K562 (cell line): ENCODE results near the gene ITGB2. TPM values are rescaled to one million over a fixed set of nuclear protein-coding genes. Genes with fewer than 3 reads are reported as not detected.

ENCODE experiments used
- CBFA2T3 ChIP-seq: fragments of 450-650 bp; IDR thresholded peaks from 2 replicates; pipeline ENCODE4 v1.6.1; 2017
- CHD2 ChIP-seq: IDR thresholded peaks from 2 replicates; pipeline ENCODE4 v1.6.1; 2011; ENCODE audit warnings: low read depth, low read length
- CHD4 ChIP-seq: fragments of 200-600 bp; sonication (generic); IDR thresholded peaks from 3 replicates; pipeline ENCODE4 v1.6.1; 2012; ENCODE audit warnings: low read depth, mild to moderate bottlenecking, mixed read lengths, low read length, inconsistent platforms; ENCODE audit not compliant: insufficient read depth, insufficient replicate concordance, poor library complexity, severe bottlenecking
- CTBP1 ChIP-seq: fragments of 450-650 bp; IDR thresholded peaks from 2 replicates; pipeline ENCODE4 v1.6.1; 2016; ENCODE audit warnings: borderline replicate concordance
- EHMT2 ChIP-seq: fragments of 450-650 bp; IDR thresholded peaks from 2 replicates; pipeline ENCODE4 v1.6.1; 2018; ENCODE audit warnings: antibody characterized with exemption
- ELK1 ChIP-seq: sonication (generic); formaldehyde crosslinking; IDR thresholded peaks from 2 replicates; pipeline ENCODE4 v1.8.1; 2022; ENCODE audit warnings: missing genetic modification reagents
- HMG20B ChIP-seq: fragments of 250-450 bp; sonication (Bioruptor Pico); IDR thresholded peaks from 2 replicates; pipeline ENCODE4 v1.5.0; 2021; ENCODE audit warnings: mild to moderate bottlenecking
- HNRNPK ChIP-seq: fragments of 200-400 bp; formaldehyde crosslinking; IDR thresholded peaks from one replicate; pipeline ENCODE4 v1.6.1; 2018; ENCODE audit warnings: mild to moderate bottlenecking, low read depth, low read length; ENCODE audit not compliant: poor library complexity, severe bottlenecking
- NCOR1 ChIP-seq: fragments of 450-650 bp; IDR thresholded peaks from 2 replicates; pipeline ENCODE4 v1.6.1; 2016; ENCODE audit warnings: mild to moderate bottlenecking, moderate library complexity
- NEUROD1 ChIP-seq: fragments of 150-350 bp; IDR thresholded peaks from 2 replicates; pipeline ENCODE4 v1.6.1; 2014; ENCODE audit warnings: borderline replicate concordance, low read length, low read depth; ENCODE audit not compliant: partially characterized antibody
- PHF20 ChIP-seq: fragments of 450-650 bp; IDR thresholded peaks from 2 replicates; pipeline ENCODE4 v1.6.1; 2018; ENCODE audit not compliant: partially characterized antibody
- POLR3A ChIP-seq: IDR thresholded peaks from 2 replicates; pipeline ENCODE4 v1.6.1; 2011; ENCODE audit warnings: borderline replicate concordance, mild to moderate bottlenecking, moderate library complexity; ENCODE audit not compliant: insufficient read length, insufficient read depth; ENCODE audit errors: extremely low read depth
- SMARCB1 ChIP-seq: IDR thresholded peaks from 2 replicates; pipeline ENCODE4 v1.6.1; 2011; ENCODE audit warnings: improper control_type of control experiment, low read depth; ENCODE audit not compliant: insufficient read length
- SRSF7 ChIP-seq: fragments of 200-400 bp; formaldehyde crosslinking; optimal IDR thresholded peaks from 2 replicates; pipeline ENCODE3; 2017; ENCODE audit warnings: mild to moderate bottlenecking, low read depth, low read length
- TAF7 ChIP-seq: fragments of 450-650 bp; IDR thresholded peaks from 2 replicates; pipeline ENCODE4 v1.6.1; 2016; ENCODE audit warnings: missing genetic modification characterization, missing compliant biosample characterization
- TRIM25 ChIP-seq: fragments of 450-650 bp; IDR thresholded peaks from 2 replicates; pipeline ENCODE4 v1.7.0; 2016; ENCODE audit warnings: borderline replicate concordance
- ZNF507 ChIP-seq: conservative IDR thresholded peaks from 2 replicates; pipeline ENCODE4 v1.6.1; 2017; ENCODE audit warnings: missing genetic modification characterization, missing compliant biosample characterization
- ZNF583 ChIP-seq: fragments of 250-450 bp; sonication (Bioruptor Pico); IDR thresholded peaks from 2 replicates; pipeline ENCODE4 v1.4.0; 2020
- polyA plus RNA-seq, 8 experiments: library from polyadenylated mRNA; depleted of rRNA in 4 of 8; stranded (reverse) in 5 of 8; unstranded in 3 of 8; fragments of >200 nt; fragmentation: Nextera tagmentation in 2 of 8; fragmentation: Illumina TruSeq in 1 of 8; extraction: Ambion mirVana in 2 of 8; extraction: Trizol in 1 of 8; gene quantifications; 2 replicates each; pipeline versions ENCODE4 v1.2.1 to v1.2.3, GENCODE V29; 2011 to 2014; ENCODE audit warnings: inconsistent platforms in 1 of 8, missing spikeins in 1 of 8
- total RNA-seq, 7 experiments: library from RNA; depleted of rRNA in 6 of 7; stranded (reverse); fragments of >200 nt in 6 of 7; fragmentation: Illumina TruSeq in 2 of 7; extraction: Trizol in 2 of 7; gene quantifications; 2 replicates each; pipeline versions ENCODE4 v1.2.1 to v1.2.3, GENCODE V29; 2011 to 2021; ENCODE audit warnings: low replicate concordance in 1 of 7
- TF ChIP-seq, protein P1 (sequence below): sonication (generic); formaldehyde crosslinking; IDR thresholded peaks from 2 replicates; pipeline ENCODE4 v1.8.1; 2023; ENCODE audit warnings: mild to moderate bottlenecking, missing genetic modification reagents
- TF ChIP-seq, protein P2 (sequence below): fragments of 450-650 bp; formaldehyde crosslinking; IDR thresholded peaks from 2 replicates; pipeline ENCODE4 v1.4.0; 2020; ENCODE audit warnings: mild to moderate bottlenecking, moderate library complexity
- TF ChIP-seq, protein P3 (sequence below), 3 experiments: fragments of 200-800 bp in 1 of 3; sonication (Bioruptor generic) in 1 of 3; sonication (generic) in 1 of 3; formaldehyde crosslinking in 1 of 3; IDR thresholded peaks; 2 replicates each; pipeline versions ENCODE4 v1.6.1 to v1.8.0; 2016 to 2022; ENCODE audit warnings: mild to moderate bottlenecking in 2 of 3, missing compliant biosample characterization in 2 of 3, missing genetic modification characterization in 2 of 3, missing genetic modification reagents in 1 of 3

The ITGB2 gene
- total and polyA plus RNA-seq, 9 of the 15 experiments (the other 6 are each of a cell fraction or from before 2014, with no cell fraction given), result 0.07 to 1.3 (median 0.51) TPM; not detected in 2

GRCh38 chr21:44854664-44855446, 65.8 kb downstream of the ITGB2 start (continued):
- TF ChIP-seq, protein P1, sequence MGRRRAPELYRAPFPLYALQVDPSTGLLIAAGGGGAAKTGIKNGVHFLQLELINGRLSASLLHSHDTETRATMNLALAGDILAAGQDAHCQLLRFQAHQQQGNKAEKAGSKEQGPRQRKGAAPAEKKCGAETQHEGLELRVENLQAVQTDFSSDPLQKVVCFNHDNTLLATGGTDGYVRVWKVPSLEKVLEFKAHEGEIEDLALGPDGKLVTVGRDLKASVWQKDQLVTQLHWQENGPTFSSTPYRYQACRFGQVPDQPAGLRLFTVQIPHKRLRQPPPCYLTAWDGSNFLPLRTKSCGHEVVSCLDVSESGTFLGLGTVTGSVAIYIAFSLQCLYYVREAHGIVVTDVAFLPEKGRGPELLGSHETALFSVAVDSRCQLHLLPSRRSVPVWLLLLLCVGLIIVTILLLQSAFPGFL (CRISPR knock-in tag), result no peak
- no peak for TF ChIP-seq HNRNPK
- 0 out of 2 replicates have a peak, but pooled peaks have one; percentile 20 for TF ChIP-seq CHD2
- TF ChIP-seq CHD4, result no peak
- no peak for TF ChIP-seq EHMT2
- TF ChIP-seq TRIM25, result no peak
- TF ChIP-seq CTBP1, result peak; percentile 89; the same call in 1 of the 2 replicates
- peak; percentile 11; the same call in 1 of the 2 replicates for TF ChIP-seq TAF7 (tag)
- TF ChIP-seq POLR3A, result no peak
- TF ChIP-seq NCOR1, result peak; percentile 99
- TF ChIP-seq ZNF583 (CRISPR knock-in tag), result no peak
- TF ChIP-seq PHF20, result no peak
- TF ChIP-seq, protein P2, sequence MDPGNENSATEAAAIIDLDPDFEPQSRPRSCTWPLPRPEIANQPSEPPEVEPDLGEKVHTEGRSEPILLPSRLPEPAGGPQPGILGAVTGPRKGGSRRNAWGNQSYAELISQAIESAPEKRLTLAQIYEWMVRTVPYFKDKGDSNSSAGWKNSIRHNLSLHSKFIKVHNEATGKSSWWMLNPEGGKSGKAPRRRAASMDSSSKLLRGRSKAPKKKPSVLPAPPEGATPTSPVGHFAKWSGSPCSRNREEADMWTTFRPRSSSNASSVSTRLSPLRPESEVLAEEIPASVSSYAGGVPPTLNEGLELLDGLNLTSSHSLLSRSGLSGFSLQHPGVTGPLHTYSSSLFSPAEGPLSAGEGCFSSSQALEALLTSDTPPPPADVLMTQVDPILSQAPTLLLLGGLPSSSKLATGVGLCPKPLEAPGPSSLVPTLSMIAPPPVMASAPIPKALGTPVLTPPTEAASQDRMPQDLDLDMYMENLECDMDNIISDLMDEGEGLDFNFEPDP (CRISPR knock-in tag), result no peak
- no peak for TF ChIP-seq SRSF7
- TF ChIP-seq NEUROD1, result peak; percentile 83
- no peak for TF ChIP-seq ELK1 (CRISPR knock-in tag)
- TF ChIP-seq SMARCB1, result no peak
- TF ChIP-seq CBFA2T3, result peak; percentile 100
- TF ChIP-seq HMG20B (CRISPR knock-in tag), result no peak
- TF ChIP-seq, protein P3, sequence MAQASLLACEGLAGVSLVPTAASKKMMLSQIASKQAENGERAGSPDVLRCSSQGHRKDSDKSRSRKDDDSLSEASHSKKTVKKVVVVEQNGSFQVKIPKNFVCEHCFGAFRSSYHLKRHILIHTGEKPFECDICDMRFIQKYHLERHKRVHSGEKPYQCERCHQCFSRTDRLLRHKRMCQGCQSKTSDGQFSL (CRISPR knock-in tag; IDR thresholded peaks at IDR 0.05), result 0 out of 2 replicates have a peak, but pooled peaks have one; percentile 12
- TF ChIP-seq, protein P3 (tag; IDR thresholded peaks at IDR 0.05), result 0 out of 4 replicates have a peak, but pooled peaks of 1 of the 2 experiments have one; percentile 32
- no peak for TF ChIP-seq ZNF507 (tag)
